Panc1 (cell line): Measurements from ENCODE around the gene MYO18B.

Experiments used
- TF ChIP-seq, protein P1 (sequence below): fragments of 450-650 bp; IDR thresholded peaks from 2 replicates; pipeline ENCODE4 v1.5.1; 2017; ENCODE audit warnings: mild to moderate bottlenecking
- TF ChIP-seq, protein P2 (sequence below), 2 experiments: IDR thresholded peaks; 2 replicates each; pipeline ENCODE4 v1.6.1; 2011 to 2012; ENCODE audit warnings: low read depth in 2 of 2, control low read depth in 1 of 2, low read length in 1 of 2, mild to moderate bottlenecking in 1 of 2, moderate library complexity in 1 of 2; ENCODE audit not compliant: insufficient read depth in 1 of 2

DNA sequence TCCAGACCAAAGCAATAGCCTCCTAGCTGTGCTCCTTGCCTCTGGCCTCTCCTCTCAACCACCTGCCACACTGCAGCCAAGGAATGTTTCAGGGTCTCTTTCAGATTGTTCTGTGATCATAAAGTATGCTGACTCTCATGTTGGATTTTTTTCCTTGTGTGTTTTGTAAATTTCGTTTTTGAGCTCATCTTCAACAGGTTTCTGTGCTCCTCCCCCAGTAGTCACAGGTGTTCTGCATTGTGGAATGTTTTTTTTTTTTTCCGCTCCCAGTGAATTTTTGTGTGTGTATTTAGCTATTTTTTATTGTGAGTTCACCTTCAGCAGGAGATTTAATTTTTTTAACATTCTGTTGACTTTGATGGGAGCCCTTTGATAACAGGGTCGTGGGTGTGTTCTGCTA, 153.7 kb downstream of the MYO18B start:
- TF ChIP-seq, protein P1, sequence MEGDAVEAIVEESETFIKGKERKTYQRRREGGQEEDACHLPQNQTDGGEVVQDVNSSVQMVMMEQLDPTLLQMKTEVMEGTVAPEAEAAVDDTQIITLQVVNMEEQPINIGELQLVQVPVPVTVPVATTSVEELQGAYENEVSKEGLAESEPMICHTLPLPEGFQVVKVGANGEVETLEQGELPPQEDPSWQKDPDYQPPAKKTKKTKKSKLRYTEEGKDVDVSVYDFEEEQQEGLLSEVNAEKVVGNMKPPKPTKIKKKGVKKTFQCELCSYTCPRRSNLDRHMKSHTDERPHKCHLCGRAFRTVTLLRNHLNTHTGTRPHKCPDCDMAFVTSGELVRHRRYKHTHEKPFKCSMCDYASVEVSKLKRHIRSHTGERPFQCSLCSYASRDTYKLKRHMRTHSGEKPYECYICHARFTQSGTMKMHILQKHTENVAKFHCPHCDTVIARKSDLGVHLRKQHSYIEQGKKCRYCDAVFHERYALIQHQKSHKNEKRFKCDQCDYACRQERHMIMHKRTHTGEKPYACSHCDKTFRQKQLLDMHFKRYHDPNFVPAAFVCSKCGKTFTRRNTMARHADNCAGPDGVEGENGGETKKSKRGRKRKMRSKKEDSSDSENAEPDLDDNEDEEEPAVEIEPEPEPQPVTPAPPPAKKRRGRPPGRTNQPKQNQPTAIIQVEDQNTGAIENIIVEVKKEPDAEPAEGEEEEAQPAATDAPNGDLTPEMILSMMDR: no peak
- TF ChIP-seq, protein P2, sequence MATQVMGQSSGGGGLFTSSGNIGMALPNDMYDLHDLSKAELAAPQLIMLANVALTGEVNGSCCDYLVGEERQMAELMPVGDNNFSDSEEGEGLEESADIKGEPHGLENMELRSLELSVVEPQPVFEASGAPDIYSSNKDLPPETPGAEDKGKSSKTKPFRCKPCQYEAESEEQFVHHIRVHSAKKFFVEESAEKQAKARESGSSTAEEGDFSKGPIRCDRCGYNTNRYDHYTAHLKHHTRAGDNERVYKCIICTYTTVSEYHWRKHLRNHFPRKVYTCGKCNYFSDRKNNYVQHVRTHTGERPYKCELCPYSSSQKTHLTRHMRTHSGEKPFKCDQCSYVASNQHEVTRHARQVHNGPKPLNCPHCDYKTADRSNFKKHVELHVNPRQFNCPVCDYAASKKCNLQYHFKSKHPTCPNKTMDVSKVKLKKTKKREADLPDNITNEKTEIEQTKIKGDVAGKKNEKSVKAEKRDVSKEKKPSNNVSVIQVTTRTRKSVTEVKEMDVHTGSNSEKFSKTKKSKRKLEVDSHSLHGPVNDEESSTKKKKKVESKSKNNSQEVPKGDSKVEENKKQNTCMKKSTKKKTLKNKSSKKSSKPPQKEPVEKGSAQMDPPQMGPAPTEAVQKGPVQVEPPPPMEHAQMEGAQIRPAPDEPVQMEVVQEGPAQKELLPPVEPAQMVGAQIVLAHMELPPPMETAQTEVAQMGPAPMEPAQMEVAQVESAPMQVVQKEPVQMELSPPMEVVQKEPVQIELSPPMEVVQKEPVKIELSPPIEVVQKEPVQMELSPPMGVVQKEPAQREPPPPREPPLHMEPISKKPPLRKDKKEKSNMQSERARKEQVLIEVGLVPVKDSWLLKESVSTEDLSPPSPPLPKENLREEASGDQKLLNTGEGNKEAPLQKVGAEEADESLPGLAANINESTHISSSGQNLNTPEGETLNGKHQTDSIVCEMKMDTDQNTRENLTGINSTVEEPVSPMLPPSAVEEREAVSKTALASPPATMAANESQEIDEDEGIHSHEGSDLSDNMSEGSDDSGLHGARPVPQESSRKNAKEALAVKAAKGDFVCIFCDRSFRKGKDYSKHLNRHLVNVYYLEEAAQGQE (IDR thresholded peaks at IDR 0.05; ENCODE audit: insufficient read depth in 1 of 2, low read depth in 2 of 2, low read length in 1 of 2): no peak
